H1 (cell line): Measurements from ENCODE around the gene CHRM4. TPM values are rescaled to one million over a fixed set of nuclear protein-coding genes. Genes with fewer than 3 reads are reported as not detected.

Experiments
- ASH2L ChIP-seq: fragments of 200-600, 300-600 bp; sonication (generic); IDR thresholded peaks from one replicate; pipeline ENCODE4 v1.7.1; 2017; ENCODE audit warnings: low read length
- CREB1 ChIP-seq: IDR thresholded peaks from 2 replicates; pipeline ENCODE4 v1.6.1; 2012; ENCODE audit warnings: inconsistent platforms
- GABPA ChIP-seq: IDR thresholded peaks from 2 replicates; pipeline ENCODE4 v1.6.1; 2011; ENCODE audit warnings: mild to moderate bottlenecking, low read length, moderate library complexity, borderline replicate concordance; ENCODE audit not compliant: insufficient read depth
- KDM4A ChIP-seq: IDR thresholded peaks from one replicate; pipeline ENCODE4 v1.7.1; 2012; ENCODE audit warnings: low read depth, mild to moderate bottlenecking, moderate library complexity, low read length, inconsistent platforms; ENCODE audit not compliant: severe bottlenecking
- SIN3A ChIP-seq, 2 experiments: IDR thresholded peaks in 1 of 2; conservative IDR thresholded peaks in 1 of 2; 2 replicates each; pipeline ENCODE4 v1.6.1; 2011 to 2012; ENCODE audit warnings: low read length in 2 of 2, improper control_type of control experiment in 1 of 2, low read depth in 1 of 2, mild to moderate bottlenecking in 1 of 2
- SP2 ChIP-seq: IDR thresholded peaks from 2 replicates; pipeline ENCODE4 v1.6.1; 2012; ENCODE audit warnings: mild to moderate bottlenecking, low read length, inconsistent platforms
- TAF1 ChIP-seq: IDR thresholded peaks from 2 replicates; pipeline ENCODE4 v1.6.1; 2011; ENCODE audit warnings: mild to moderate bottlenecking, low read depth, low read length
- TAF7 ChIP-seq: optimal IDR thresholded peaks from 2 replicates; pipeline ENCODE3; 2011; ENCODE audit warnings: low read depth, mild to moderate bottlenecking, inconsistent platforms, low read length, moderate library complexity, borderline replicate concordance
- polyA plus RNA-seq, 7 experiments: library from polyadenylated mRNA; depleted of rRNA in 3 of 7; stranded (reverse) in 5 of 7; unstranded in 2 of 7; fragments of >200 nt in 5 of 7; fragments of 200-250 nt in 2 of 7; gene quantifications; 1 replicate in 5 of 7; 2 replicates in 1 of 7; 4 replicates in 1 of 7; pipeline versions ENCODE4 v1.2.1 to v1.2.3, GENCODE V29; 2011 to 2013; ENCODE audit warnings: missing spikeins in 2 of 7, mixed read lengths in 2 of 7
- total RNA-seq: library from RNA; stranded (reverse); fragmentation: NEBNext Ultra II Directional; extraction: Animal tissue kit (Norgen Biotek cat#: 25700); gene quantifications from 2 replicates; pipeline ENCODE4 v1.2.1, GENCODE V29; 2021
- TF ChIP-seq, protein P1 (sequence below): IDR thresholded peaks from 2 replicates; pipeline ENCODE4 v1.6.1; 2012; ENCODE audit warnings: inconsistent platforms
- TF ChIP-seq, protein P2 (sequence below), 3 experiments: IDR thresholded peaks; 1 replicate in 2 of 3; 2 replicates in 1 of 3; pipeline versions ENCODE4 v1.5.1 to v1.6.1; 2011; ENCODE audit warnings: low read length in 3 of 3, mild to moderate bottlenecking in 3 of 3, inconsistent platforms in 2 of 3, low read depth in 1 of 3, moderate library complexity in 1 of 3; ENCODE audit not compliant: insufficient read depth in 1 of 3; ENCODE audit errors: control extremely low read depth in 1 of 3

Gene CHRM4
- total and polyA plus RNA-seq, 2 of the 8 experiments (the other 6 are each of a cell fraction or from before 2014, with no cell fraction given), result 1.1 to 1.3 TPM

DNA sequence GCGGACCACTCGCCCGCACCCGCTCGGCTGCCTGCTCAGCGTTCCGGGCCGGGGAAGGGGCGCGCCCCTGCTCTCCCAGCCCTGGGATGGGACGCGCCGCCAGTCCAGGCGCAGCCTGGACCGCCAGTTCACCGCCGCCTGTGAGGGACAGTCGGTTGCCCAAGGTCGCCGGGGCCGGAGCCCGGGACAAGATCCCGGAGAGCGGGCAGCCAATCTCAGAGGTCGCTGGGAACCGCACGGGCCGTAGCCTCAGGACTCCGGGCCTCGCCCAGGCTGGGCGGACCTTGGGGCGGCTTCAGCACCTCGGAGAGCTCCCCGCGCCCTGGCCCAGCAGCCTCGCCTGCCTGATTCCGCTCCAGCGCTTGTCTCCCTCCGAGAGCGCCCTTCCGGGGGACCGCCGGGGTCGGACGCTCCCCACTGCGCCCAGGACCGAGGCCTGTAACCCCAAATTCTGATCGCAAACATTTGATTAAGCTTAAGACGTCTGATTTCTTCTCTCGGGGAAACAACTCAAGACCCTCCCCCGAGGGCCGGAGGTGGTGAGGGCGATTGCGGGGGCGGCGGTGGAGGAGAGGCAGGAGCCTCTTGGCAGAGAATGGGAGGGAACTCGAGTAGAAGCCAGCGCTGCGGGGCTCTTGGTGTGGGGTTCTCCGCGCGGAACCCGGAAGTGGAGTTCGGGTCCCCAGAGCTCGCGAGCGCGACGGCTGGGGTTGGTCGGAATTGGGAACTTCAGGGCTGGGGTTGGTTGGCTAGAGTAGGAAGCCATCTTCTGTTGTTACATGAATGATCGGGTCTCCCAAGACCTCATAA is 1.1 kb upstream of the CHRM4 start (continued):
- TF ChIP-seq TAF1 (no peak), GABPA (peak; percentile 69; the same call in 1 of the 2 replicates), SP2 (no peak), CREB1 (0 out of 2 replicates have a peak, but pooled peaks have one; percentile 34), TAF7 (peak; percentile 15), SIN3A (conservative IDR thresholded peaks at IDR 0.05 in 1 of 2, IDR thresholded peaks at IDR 0.05 in 1 of 2; ENCODE audit: low read depth in 1 of 2, low read length in 2 of 2) (peak; percentile 99), ASH2L (peak; percentile 68), KDM4A (peak; percentile 64)
- TF ChIP-seq, protein P1, sequence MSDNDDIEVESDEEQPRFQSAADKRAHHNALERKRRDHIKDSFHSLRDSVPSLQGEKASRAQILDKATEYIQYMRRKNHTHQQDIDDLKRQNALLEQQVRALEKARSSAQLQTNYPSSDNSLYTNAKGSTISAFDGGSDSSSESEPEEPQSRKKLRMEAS, result peak; percentile 52; the same call in 1 of the 2 replicates
- TF ChIP-seq, protein P2, sequence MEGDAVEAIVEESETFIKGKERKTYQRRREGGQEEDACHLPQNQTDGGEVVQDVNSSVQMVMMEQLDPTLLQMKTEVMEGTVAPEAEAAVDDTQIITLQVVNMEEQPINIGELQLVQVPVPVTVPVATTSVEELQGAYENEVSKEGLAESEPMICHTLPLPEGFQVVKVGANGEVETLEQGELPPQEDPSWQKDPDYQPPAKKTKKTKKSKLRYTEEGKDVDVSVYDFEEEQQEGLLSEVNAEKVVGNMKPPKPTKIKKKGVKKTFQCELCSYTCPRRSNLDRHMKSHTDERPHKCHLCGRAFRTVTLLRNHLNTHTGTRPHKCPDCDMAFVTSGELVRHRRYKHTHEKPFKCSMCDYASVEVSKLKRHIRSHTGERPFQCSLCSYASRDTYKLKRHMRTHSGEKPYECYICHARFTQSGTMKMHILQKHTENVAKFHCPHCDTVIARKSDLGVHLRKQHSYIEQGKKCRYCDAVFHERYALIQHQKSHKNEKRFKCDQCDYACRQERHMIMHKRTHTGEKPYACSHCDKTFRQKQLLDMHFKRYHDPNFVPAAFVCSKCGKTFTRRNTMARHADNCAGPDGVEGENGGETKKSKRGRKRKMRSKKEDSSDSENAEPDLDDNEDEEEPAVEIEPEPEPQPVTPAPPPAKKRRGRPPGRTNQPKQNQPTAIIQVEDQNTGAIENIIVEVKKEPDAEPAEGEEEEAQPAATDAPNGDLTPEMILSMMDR (IDR thresholded peaks at IDR 0.05; ENCODE audit: control extremely low read depth in 1 of 3, insufficient read depth in 1 of 3, low read depth in 1 of 3, low read length in 3 of 3), result 0 out of 4 replicates have a peak, but pooled peaks of 1 of the 3 experiments have one; percentile 3
- TF ChIP-seq, all 59 proteins: peak for 15
